ENCODE measurements around the gene ADIPOR2.

ADIPOR2 gene

GRCh38 chr12:1670358-1671268 is 20.3 kb upstream of the ADIPOR2 start:
- Histone ChIP-seq H3K27ac (ENCODE audit: low read length) (no peak overlapping the region), H3K9ac (ENCODE audit: low read depth, low read length) (no peak overlapping the region), H3K79me2 (ENCODE audit: insufficient read depth, low read length) (no peaks in the 10 kb centered on the region), H3K4me3 (ENCODE audit: low read depth in 1 of 2, low read length in 2 of 2) (no peak overlapping the region), H4K20me1 (ENCODE audit: insufficient read depth, low read length) (no peaks in the 10 kb centered on the region), H2AFZ (ENCODE audit: low read depth, low read length) (no peak overlapping the region), H3K9me3 (ENCODE audit: insufficient read depth, low read length, severe bottlenecking) (no peaks in the 10 kb centered on the region), H3K36me3 (ENCODE audit: insufficient read depth, low read length) (no peaks in the 10 kb centered on the region), H3K4me2 (ENCODE audit: insufficient read depth, low read length) (no peak overlapping the region), H3K4me1 (ENCODE audit: insufficient read depth, low read length) (0 out of 2 replicates have a peak, but pooled peaks cover 3% of the 10 kb centered on the region), H3K27me3 (ENCODE audit: insufficient read depth, low read length, poor library complexity) (no peaks in the 10 kb centered on the region)
- ATAC-seq (ENCODE audit: insufficient read depth, low read depth) (no peak), DNase-seq (no peak)
- no peak for TF ChIP-seq EZH2 (IDR thresholded peaks at IDR 0.05; ENCODE audit: borderline replicate concordance, low read depth, low read length, severe bottlenecking)

DNA sequence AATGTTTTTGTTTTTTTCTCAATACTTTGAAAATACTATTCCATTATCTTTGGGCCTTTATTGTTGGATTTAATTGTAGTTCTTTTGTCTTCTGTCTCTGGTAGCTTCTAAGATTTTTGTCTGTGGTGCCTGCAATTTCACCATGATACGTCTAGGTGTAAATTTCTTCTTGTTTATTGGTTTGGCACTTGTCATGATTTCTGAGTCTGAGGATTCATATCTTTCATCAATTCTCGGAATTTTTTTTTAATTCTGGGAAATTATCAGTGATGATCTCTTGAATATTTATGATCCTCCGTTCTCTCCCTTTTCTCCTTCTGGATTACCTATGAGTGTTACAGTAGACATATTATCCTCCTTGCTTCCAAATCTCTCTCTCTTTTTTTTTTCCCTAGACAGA is 14.8 kb upstream of the ADIPOR2 start:
- H3K27me3 ChIP-seq (ENCODE audit: insufficient read depth, low read length, poor library complexity), result peaks cover 6% of the 10 kb centered on the region
- H3K4me2 ChIP-seq (ENCODE audit: insufficient read depth, low read length), result no peak overlapping the region
- no peak overlapping the region for H3K9ac ChIP-seq (ENCODE audit: low read depth, low read length)
- no peaks in the 10 kb centered on the region for H3K36me3 ChIP-seq (ENCODE audit: insufficient read depth, low read length)
- ATAC-seq (ENCODE audit: insufficient read depth, low read depth), result no peak
- no peaks in the 10 kb centered on the region for H3K4me1 ChIP-seq (ENCODE audit: insufficient read depth, low read length)
- no peak overlapping the region for H2AFZ ChIP-seq (ENCODE audit: low read depth, low read length)
- no peak overlapping the region for H3K4me3 ChIP-seq (ENCODE audit: low read depth in 1 of 2, low read length in 2 of 2)
- DNase-seq, result no peak
- no peaks in the 10 kb centered on the region for H3K9me3 ChIP-seq (ENCODE audit: insufficient read depth, low read length, severe bottlenecking)
- no peaks in the 10 kb centered on the region for H4K20me1 ChIP-seq (ENCODE audit: insufficient read depth, low read length)
- no peak for TF ChIP-seq CTCF (IDR thresholded peaks at IDR 0.05; ENCODE audit: borderline replicate concordance, extremely low read depth, low read length, poor library complexity, severe bottlenecking)
- TF ChIP-seq EZH2 (IDR thresholded peaks at IDR 0.05; ENCODE audit: borderline replicate concordance, low read depth, low read length, severe bottlenecking), result no peak
- H3K79me2 ChIP-seq (ENCODE audit: insufficient read depth, low read length), result no peaks in the 10 kb centered on the region
- no peak overlapping the region for H3K27ac ChIP-seq (ENCODE audit: low read length)

DNA sequence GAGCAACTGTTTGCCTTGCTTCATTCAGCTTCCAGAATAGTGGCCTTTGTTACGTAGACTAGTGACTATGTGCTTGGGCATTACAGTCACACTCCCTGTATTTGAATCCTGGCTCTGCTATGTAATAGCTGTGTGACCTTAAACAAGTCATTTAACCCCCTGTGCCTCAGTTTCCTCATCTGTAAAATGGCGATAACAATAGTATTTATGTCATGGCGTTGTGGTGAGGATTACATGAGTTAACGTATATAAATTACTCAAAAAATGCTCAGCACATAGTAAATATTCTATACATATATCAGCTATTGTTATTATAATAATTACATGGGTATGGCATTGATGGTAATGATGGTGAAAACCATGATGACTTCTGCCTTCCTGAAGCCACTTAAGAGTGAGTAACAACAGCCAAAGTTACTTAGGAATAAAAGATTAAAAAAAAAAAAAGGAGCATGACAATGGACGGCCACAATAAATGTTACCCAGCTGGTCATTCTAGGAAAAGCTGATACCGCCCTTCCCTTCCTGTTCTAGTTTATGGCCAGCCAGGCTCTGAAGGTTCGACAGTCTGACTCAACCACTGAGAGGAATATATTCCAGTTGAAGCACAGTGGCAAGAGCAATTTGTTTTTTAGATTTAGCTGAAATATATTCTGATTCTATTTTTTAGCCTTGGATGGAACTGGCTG is 9.9 kb upstream of the ADIPOR2 start:
- H2AFZ ChIP-seq (ENCODE audit: low read depth, low read length), result no peak overlapping the region
- H3K4me3 ChIP-seq (ENCODE audit: low read depth in 1 of 2, low read length in 2 of 2), result no peak overlapping the region
- no peak overlapping the region for H3K9ac ChIP-seq (ENCODE audit: low read depth, low read length)
- H3K9me3 ChIP-seq (ENCODE audit: insufficient read depth, low read length, severe bottlenecking), result no peaks in the 10 kb centered on the region
- no peak overlapping the region for H3K27ac ChIP-seq (ENCODE audit: low read length)
- no peaks in the 10 kb centered on the region for H3K36me3 ChIP-seq (ENCODE audit: insufficient read depth, low read length)
- no peak overlapping the region for H3K4me2 ChIP-seq (ENCODE audit: insufficient read depth, low read length)
- TF ChIP-seq EZH2 (IDR thresholded peaks at IDR 0.05; ENCODE audit: borderline replicate concordance, low read depth, low read length, severe bottlenecking), result no peak
- no peak for DNase-seq
- H3K4me1 ChIP-seq (ENCODE audit: insufficient read depth, low read length), result no peaks in the 10 kb centered on the region
- H3K79me2 ChIP-seq (ENCODE audit: insufficient read depth, low read length), result no peaks in the 10 kb centered on the region
- ATAC-seq (ENCODE audit: insufficient read depth, low read depth), result no peak
- H4K20me1 ChIP-seq (ENCODE audit: insufficient read depth, low read length), result no peaks in the 10 kb centered on the region
- H3K27me3 ChIP-seq (ENCODE audit: insufficient read depth, low read length, poor library complexity), result peaks cover 6% of the 10 kb centered on the region

DNA sequence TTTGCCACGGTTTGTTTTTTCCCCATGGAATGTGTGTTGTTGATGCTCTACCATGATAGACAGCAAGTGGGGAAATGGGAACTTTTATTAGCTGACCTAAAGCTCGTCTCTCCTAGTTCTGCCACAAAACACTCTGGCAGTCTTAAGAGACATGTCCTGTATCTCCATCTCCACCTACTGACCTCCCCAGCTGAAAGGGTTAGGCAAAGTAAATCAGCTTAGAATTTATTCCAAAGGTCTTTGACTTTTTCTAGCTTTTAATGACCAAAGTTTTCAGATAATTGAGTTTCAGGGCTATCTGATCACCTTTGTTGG is 9.4 kb upstream of the ADIPOR2 start:
- no peaks in the 10 kb centered on the region for H3K36me3 ChIP-seq (ENCODE audit: insufficient read depth, low read length)
- TF ChIP-seq CTCF (IDR thresholded peaks at IDR 0.05; ENCODE audit: borderline replicate concordance, extremely low read depth, low read length, poor library complexity, severe bottlenecking), result no peak
- TF ChIP-seq EZH2 (IDR thresholded peaks at IDR 0.05; ENCODE audit: borderline replicate concordance, low read depth, low read length, severe bottlenecking), result no peak

More for the DNA sequence above, 9.4 kb upstream of the ADIPOR2 start:
- Histone ChIP-seq H3K27me3 (ENCODE audit: insufficient read depth, low read length, poor library complexity) (peaks cover 6% of the 10 kb centered on the region), H3K4me3 (ENCODE audit: low read depth in 1 of 2, low read length in 2 of 2) (no peak overlapping the region), H3K9ac (ENCODE audit: low read depth, low read length) (no peak overlapping the region), H2AFZ (ENCODE audit: low read depth, low read length) (no peak overlapping the region), H3K27ac (ENCODE audit: low read length) (no peak overlapping the region), H4K20me1 (ENCODE audit: insufficient read depth, low read length) (no peaks in the 10 kb centered on the region), H3K9me3 (ENCODE audit: insufficient read depth, low read length, severe bottlenecking) (no peaks in the 10 kb centered on the region), H3K4me1 (ENCODE audit: insufficient read depth, low read length) (no peaks in the 10 kb centered on the region), H3K79me2 (ENCODE audit: insufficient read depth, low read length) (no peaks in the 10 kb centered on the region), H3K4me2 (ENCODE audit: insufficient read depth, low read length) (no peak overlapping the region)
- DNase-seq (no peak), ATAC-seq (ENCODE audit: insufficient read depth, low read depth) (no peak)

All from DND-41 (cell line).